ENCODE data around the gene CD248.

GRCh38 chr11:66267039-66267378 lies 49.8 kb downstream of the CD248 start:
- TF ChIP-seq, protein P1, sequence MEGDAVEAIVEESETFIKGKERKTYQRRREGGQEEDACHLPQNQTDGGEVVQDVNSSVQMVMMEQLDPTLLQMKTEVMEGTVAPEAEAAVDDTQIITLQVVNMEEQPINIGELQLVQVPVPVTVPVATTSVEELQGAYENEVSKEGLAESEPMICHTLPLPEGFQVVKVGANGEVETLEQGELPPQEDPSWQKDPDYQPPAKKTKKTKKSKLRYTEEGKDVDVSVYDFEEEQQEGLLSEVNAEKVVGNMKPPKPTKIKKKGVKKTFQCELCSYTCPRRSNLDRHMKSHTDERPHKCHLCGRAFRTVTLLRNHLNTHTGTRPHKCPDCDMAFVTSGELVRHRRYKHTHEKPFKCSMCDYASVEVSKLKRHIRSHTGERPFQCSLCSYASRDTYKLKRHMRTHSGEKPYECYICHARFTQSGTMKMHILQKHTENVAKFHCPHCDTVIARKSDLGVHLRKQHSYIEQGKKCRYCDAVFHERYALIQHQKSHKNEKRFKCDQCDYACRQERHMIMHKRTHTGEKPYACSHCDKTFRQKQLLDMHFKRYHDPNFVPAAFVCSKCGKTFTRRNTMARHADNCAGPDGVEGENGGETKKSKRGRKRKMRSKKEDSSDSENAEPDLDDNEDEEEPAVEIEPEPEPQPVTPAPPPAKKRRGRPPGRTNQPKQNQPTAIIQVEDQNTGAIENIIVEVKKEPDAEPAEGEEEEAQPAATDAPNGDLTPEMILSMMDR (IDR thresholded peaks at IDR 0.05): no peak
- TF ChIP-seq ZFX (IDR thresholded peaks at IDR 0.05; ENCODE audit: borderline replicate concordance): no peak
